Thyroid gland (tissue), 4 donors: Measurements from ENCODE around the gene INAFM2. TPM values are rescaled to one million over a fixed set of nuclear protein-coding genes. Genes with fewer than 3 reads are reported as not detected.

Experiments
- DNase-seq, 2 donors: peaks; one replicate each; pipeline ENCODE4 v3.0.0-alpha.2; 2019
- H3K27ac ChIP-seq, 3 donors: fragments of 200-600 bp; sonication (generic); 1 replicate in 2 of 3; 2 replicates in 1 of 3; pipeline ENCODE4 v1.5.1; 2016 to 2019; ENCODE audit warnings: mild to moderate bottlenecking in 1 of 3, moderate library complexity in 1 of 3
- H3K27me3 ChIP-seq: fragments of 200-600 bp; sonication (generic); one replicate; pipeline ENCODE4 v1.5.1; 2019
- H3K36me3 ChIP-seq, 2 donors: fragments of 200-600 bp; sonication (generic); one replicate each; pipeline ENCODE4 v1.5.1; 2016 to 2019
- H3K4me1 ChIP-seq, 2 donors: fragments of 200-600 bp; sonication (generic); one replicate each; pipeline ENCODE4 v1.5.1; 2017 to 2019
- H3K4me3 ChIP-seq, 3 donors: fragments of 200-600 bp; sonication (generic); replicated peaks in 1 of 3; 1 replicate in 2 of 3; 2 replicates in 1 of 3; pipeline ENCODE4 v1.5.1; 2016; ENCODE audit warnings: mild to moderate bottlenecking in 1 of 3
- H3K9me3 ChIP-seq: fragments of 200-600 bp; sonication (generic); one replicate; pipeline ENCODE4 v1.5.1; 2017
- POLR2A ChIP-seq, 2 donors: fragments of 450-650 bp; IDR thresholded peaks; one replicate each; pipeline ENCODE4 v1.6.1; 2017; ENCODE audit warnings: antibody characterized with exemption in 2 of 2, mild to moderate bottlenecking in 2 of 2, moderate library complexity in 1 of 2
- WGBS, 2 donors: methylation state at CpG; one replicate each; pipeline ENCODE4 v1.1.5; 2017; 5-methylcytosine and 5-hydroxymethylcytosine counted together
- intact Hi-C: fragments of 100-400 bp; cut with DNase I; formaldehyde crosslinking; loops from one replicate; pipeline ENCODE4 v1.15.1; 2023
- total RNA-seq, 4 donors: library from RNA; depleted of rRNA; stranded (reverse); fragments of >200 nt; gene quantifications; one replicate each; pipeline ENCODE4 v1.2.3, GENCODE V29; 2016
- TF ChIP-seq, protein P1 (sequence below), 6 experiments: fragments of 200-600 bp in 3 of 6; fragments of 450-650 bp in 3 of 6; sonication (generic) in 3 of 6; IDR thresholded peaks; one replicate each; pipeline ENCODE4 v1.5.1; 2016 to 2019; ENCODE audit warnings: antibody characterized with exemption in 6 of 6, mild to moderate bottlenecking in 2 of 6, inconsistent platforms in 1 of 6, moderate library complexity in 1 of 6

The INAFM2 gene
- total RNA-seq, 4 donors from 2014 or later = 47.5 to 86.9 (median 63.8) TPM

DNA sequence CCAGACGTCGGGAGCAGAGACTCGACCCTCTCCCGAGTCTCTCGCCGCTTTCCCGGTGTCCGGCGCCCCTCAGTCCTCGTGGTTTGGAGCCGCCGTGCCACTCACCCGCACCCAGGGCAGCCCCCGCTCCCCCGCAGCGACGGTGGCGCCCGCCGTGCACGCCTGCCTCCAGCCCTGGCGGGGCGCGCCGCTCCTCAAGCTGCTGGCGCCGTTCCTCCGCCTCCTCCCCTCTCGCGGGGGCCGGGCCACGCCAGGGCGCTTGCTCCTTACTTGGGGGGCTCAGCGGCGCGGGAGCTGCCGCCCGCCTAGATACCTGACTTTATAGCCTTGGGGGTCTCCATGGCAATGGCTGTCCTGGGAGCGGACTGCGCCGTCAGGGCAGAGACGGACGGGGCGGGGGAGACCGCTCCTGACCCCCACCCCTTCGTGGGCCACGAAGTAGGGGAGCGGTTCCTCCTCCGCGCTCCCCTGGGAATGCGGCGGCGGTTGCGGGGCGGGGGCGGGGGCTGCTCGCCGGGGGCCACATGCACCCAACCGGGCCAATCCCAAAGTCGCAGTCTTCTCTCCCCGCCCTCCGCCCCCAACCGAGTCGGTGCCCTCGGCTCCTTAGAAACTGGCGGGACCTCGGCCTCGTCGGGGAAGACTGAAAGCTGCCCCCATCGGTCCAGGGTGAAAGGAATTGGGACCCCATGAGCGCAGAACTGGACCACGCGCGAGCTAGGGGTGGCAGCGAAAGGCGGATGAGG is 40.5 kb upstream of the INAFM2 start, which contains the start of gene ANKRD63:
TSS of gene ANKRD63 (minus strand) at position 196 of the 746 bp plus-strand sequence. CDS start 478 bp downstream, outside the sequence.
- Histone ChIP-seq H3K27ac (no peak within 1 kb of the TSS), H3K27me3 (peaks cover 15% of the 10 kb centered on the region), H3K9me3 (no peaks in the 10 kb centered on the region), H3K4me1 (peaks cover 21 to 45% of the 10 kb centered on the region in 2 donors), H3K4me3 (peak within 1 kb of the TSS in 1 of 3 donors; percentile 29), H3K36me3 (no peaks in the 10 kb centered on the region)
- TF ChIP-seq, protein P1, sequence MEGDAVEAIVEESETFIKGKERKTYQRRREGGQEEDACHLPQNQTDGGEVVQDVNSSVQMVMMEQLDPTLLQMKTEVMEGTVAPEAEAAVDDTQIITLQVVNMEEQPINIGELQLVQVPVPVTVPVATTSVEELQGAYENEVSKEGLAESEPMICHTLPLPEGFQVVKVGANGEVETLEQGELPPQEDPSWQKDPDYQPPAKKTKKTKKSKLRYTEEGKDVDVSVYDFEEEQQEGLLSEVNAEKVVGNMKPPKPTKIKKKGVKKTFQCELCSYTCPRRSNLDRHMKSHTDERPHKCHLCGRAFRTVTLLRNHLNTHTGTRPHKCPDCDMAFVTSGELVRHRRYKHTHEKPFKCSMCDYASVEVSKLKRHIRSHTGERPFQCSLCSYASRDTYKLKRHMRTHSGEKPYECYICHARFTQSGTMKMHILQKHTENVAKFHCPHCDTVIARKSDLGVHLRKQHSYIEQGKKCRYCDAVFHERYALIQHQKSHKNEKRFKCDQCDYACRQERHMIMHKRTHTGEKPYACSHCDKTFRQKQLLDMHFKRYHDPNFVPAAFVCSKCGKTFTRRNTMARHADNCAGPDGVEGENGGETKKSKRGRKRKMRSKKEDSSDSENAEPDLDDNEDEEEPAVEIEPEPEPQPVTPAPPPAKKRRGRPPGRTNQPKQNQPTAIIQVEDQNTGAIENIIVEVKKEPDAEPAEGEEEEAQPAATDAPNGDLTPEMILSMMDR (IDR thresholded peaks at IDR 0.05) = no peak
- TF ChIP-seq POLR2A (IDR thresholded peaks at IDR 0.05) = no peak
- intact Hi-C loops = loop anchor here (5.0 kb wide), 2 partner anchors 74 to 139 kb away; partner anchors contain the start of gene DISP2
- peak; percentile 17 to 37 for DNase-seq
- WGBS, 2 donors = 0 to 8% methylated on average over 28 to 50 of the region's 76 CpGs

DNA sequence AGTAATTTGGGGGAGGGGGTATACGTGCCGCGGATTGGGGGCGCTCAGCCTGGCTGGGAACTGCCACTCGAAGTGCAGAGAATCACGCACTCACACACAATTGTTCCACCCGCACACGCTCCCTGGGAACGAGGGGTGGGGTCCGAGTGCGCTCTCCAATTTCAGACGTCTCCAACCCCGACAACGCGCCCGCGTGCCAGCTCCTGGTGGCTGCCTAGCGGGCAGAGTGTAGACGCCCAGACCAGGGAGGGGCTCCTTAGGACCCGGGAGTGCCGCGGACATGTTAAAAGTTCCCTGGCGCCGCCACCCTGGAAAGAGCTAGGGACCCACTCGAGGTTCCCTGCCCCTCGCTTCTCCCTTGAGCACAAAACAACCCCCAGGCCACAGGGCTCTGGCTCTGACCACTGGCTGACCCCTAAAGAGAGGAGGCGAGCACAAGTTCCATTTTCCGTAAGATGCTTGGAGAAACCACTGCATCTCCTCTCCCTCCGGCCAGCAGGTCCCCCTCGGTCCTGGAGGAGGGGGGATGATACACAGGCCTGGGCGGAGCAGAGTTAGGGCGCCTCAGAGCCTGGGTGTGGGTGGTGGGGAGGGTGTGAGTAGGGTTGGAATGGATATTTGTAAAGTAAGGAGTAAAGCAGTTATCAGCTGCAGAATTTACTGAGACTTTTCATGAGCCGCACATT is 39.7 kb upstream of the INAFM2 start:
- Histone ChIP-seq H3K27me3 (peaks cover 15% of the 10 kb centered on the region), H3K4me3 (no peak overlapping the region), H3K27ac (no peak overlapping the region), H3K4me1 (peaks cover 21 to 37% of the 10 kb centered on the region in 2 donors), H3K36me3 (no peaks in the 10 kb centered on the region), H3K9me3 (no peaks in the 10 kb centered on the region)
- 23 to 41% methylated on average over 13 to 31 of the region's 33 CpGs for WGBS, 2 donors
- DNase-seq = no peak
- intact Hi-C loops = loop anchor here (5.0 kb wide), 2 partner anchors 74 to 139 kb away; partner anchors contain the start of gene DISP2
- TF ChIP-seq, protein P1 (IDR thresholded peaks at IDR 0.05) = no peak
- no peak for TF ChIP-seq POLR2A (IDR thresholded peaks at IDR 0.05)

DNA sequence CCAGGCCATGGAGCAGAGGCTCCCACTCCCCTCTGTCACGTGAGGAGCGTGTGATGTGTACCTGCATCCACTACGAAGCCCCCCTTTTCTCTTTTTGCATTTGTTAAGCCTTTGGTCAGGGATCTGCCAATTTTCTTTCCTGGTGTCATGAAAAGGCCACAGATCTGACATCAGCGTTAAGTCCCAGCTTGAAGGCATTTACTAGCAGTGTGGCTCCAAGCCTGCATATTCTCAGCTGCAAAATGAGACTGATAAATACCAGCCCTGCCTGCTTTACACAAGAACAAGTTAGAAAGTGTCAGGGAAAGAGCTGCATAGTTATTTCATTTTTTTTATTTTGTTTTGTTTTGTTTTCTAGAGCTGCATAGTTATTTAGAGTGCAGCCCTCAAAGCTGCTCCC is 38.3 kb upstream of the INAFM2 start:
- intact Hi-C loops = loop anchor here (5.0 kb wide), 1 partner anchor 37 kb away; the partner anchor contains the start of gene INAFM2
- H3K9me3 ChIP-seq = no peaks in the 10 kb centered on the region
- H3K27ac ChIP-seq = no peak overlapping the region
- no peak for DNase-seq
- peaks cover 15% of the 10 kb centered on the region for H3K27me3 ChIP-seq
- H3K36me3 ChIP-seq = no peaks in the 10 kb centered on the region
- TF ChIP-seq POLR2A (IDR thresholded peaks at IDR 0.05) = no peak
- TF ChIP-seq, protein P1 (IDR thresholded peaks at IDR 0.05) = no peak
- 91% methylated on average over 4 of the region's 4 CpGs for WGBS, 2 donors
- peaks cover 15 to 31% of the 10 kb centered on the region in 2 donors for H3K4me1 ChIP-seq
- no peak overlapping the region for H3K4me3 ChIP-seq

DNA sequence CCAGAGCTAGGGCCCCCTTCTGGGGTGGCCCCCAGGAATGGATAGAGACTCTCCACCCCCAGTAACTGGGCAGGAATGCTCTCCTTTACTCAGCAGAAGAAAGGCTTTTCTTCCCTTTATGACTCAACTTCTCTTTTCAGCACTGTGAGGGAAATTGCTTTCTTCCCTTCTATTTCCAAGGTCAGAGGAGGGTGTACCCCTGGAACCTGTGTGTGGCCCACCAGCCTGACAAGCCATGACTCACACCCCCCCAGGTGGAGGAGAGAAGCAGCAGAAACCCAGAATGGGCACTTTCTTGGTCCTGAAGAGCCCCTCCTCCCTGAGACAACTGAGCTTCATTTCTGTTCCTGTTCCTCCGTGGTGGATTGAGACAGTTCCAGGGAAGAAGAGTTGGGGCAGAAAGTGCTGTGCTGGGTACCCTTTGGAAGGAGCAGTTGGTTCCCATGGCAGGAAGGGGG is 37.9 kb upstream of the INAFM2 start:
- DNase-seq = no peak
- intact Hi-C loops = loop anchor here (5.0 kb wide), 1 partner anchor 37 kb away; the partner anchor contains the start of gene INAFM2
- Histone ChIP-seq H3K27ac (no peak overlapping the region), H3K27me3 (peaks cover 12% of the 10 kb centered on the region), H3K4me3 (no peak overlapping the region), H3K9me3 (no peaks in the 10 kb centered on the region), H3K36me3 (no peaks in the 10 kb centered on the region), H3K4me1 (peaks cover 15 to 33% of the 10 kb centered on the region in 2 donors)
- WGBS, 2 donors = 57 to 62% methylated on average over 1 of the region's 1 CpG
- TF ChIP-seq, protein P1 (IDR thresholded peaks at IDR 0.05) = no peak
- no peak for TF ChIP-seq POLR2A (IDR thresholded peaks at IDR 0.05)
